Right lobe of liver (tissue), 4 donors: ENCODE measurements around the gene TMEM214.

ENCODE experiments used
- POLR2A ChIP-seq: fragments of 450-650 bp; IDR thresholded peaks from one replicate; pipeline ENCODE4 v1.6.1; 2017; ENCODE audit warnings: antibody characterized with exemption, mild to moderate bottlenecking
- TF ChIP-seq, protein P1 (sequence below), 4 donors: fragments of 200-600 bp in 3 of 4; fragments of 450-650 bp in 1 of 4; IDR thresholded peaks; one replicate each; pipeline versions ENCODE4 v1.5.1 to v1.8.0; 2016 to 2022; ENCODE audit warnings: antibody characterized with exemption in 4 of 4, mild to moderate bottlenecking in 2 of 4
- donor health status: DM: no; HTN: no; CAD: no.
- donor health status: DM: no; HTN: no; CAD: no.
- donor health status: DM: no; HTN: yes; CAD: no.

DNA sequence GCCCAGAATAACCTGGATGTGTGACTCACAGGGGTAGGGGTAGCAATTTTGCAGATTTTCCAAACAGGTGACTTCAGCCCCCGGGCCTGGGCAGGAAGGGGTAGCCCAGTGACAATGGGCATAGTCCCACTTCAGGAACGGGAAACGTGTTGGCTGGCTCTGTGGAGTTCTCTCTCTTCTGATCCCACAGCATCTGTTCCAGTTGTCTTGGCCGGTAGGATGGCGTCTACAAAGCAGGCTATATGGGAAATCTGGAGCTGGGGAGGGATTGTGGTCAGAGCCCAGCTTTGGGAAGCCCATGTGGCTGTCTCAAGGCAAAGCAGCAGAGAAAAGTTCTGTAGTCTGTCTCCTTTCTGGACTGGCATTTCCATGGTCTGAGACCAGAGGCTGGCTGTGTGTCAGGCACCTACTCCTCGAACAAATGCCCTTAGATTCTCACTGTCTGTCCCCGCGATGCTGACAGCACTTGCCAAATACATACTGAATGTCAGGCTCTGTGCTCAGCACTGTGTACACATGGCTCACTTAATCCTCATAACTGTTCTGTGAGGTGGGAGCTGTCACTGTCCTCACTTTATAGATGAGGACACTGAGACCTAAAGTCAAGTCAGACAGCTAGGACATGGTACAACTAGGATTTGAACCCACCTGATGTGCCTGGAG lies 17.9 kb upstream of the TMEM214 start:
- TF ChIP-seq, protein P1, sequence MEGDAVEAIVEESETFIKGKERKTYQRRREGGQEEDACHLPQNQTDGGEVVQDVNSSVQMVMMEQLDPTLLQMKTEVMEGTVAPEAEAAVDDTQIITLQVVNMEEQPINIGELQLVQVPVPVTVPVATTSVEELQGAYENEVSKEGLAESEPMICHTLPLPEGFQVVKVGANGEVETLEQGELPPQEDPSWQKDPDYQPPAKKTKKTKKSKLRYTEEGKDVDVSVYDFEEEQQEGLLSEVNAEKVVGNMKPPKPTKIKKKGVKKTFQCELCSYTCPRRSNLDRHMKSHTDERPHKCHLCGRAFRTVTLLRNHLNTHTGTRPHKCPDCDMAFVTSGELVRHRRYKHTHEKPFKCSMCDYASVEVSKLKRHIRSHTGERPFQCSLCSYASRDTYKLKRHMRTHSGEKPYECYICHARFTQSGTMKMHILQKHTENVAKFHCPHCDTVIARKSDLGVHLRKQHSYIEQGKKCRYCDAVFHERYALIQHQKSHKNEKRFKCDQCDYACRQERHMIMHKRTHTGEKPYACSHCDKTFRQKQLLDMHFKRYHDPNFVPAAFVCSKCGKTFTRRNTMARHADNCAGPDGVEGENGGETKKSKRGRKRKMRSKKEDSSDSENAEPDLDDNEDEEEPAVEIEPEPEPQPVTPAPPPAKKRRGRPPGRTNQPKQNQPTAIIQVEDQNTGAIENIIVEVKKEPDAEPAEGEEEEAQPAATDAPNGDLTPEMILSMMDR (IDR thresholded peaks at IDR 0.05), result no peak
- no peak for TF ChIP-seq POLR2A
